HCT116 (cell line): ENCODE data around the gene MVB12A. TPM values are rescaled to one million over a fixed set of nuclear protein-coding genes. Genes with fewer than 3 reads are reported as not detected.

Experiments used
- ATAC-seq: fragments of 200-7000 bp; cut with Tn5 transposase; 2 replicates; pipeline ENCODE4 v1.9.1; 2020; ENCODE audit warnings: mild to moderate bottlenecking, moderate library complexity
- BruUV-seq: library from RNA; stranded (reverse); fragments of 400-500 nt; replicated peaks from 2 replicates; lab custom pipeline; 2021; lab: Mats Ljungman, UMichigan
- CTCF ChIA-PET: fragments of 300-600 bp; sonication (Branson Sonifier 250); formaldehyde crosslinking; loops from one replicate; lab custom pipeline; 2021; ENCODE audit warnings: antibody characterized with exemption; lab: Charles Lee
- POLR2A ChIA-PET: fragments of 300-600, 350-600 bp; sonication (Branson Sonifier 250); formaldehyde crosslinking; loops from one replicate; lab custom pipeline; 2021; ENCODE audit warnings: antibody characterized with exemption; lab: Charles Lee
- RAD21 ChIA-PET, 2 experiments: fragments of 300-600 bp; sonication (Branson Sonifier 250); formaldehyde crosslinking; loops; one replicate each; lab custom pipeline; 2023; ENCODE audit warnings: low total read pairs in 2 of 2; ENCODE audit not compliant: uncharacterized antibody in 2 of 2, unreplicated experiment in 2 of 2, low non-redundant PET in 1 of 2; lab: Charles Lee
- DNase-seq: peaks from one replicate; pipeline ENCODE4 v3.0.0-alpha.2; 2010; ENCODE audit warnings: low read depth, low spot score
- H2AFZ ChIP-seq: fragments of 200-600 bp; shearing (Covaris generic), sonication (generic); 2 replicates; pipeline ENCODE4 v1.6.1; 2017; ENCODE audit warnings: low read depth, mixed run types, mixed read lengths, antibody characterized with exemption, low read length; ENCODE audit not compliant: poor library complexity, severe bottlenecking
- H3K27ac ChIP-seq: 2 replicates; pipeline ENCODE4 v1.5.1; 2012; ENCODE audit warnings: low read depth, low read length
- H3K27me3 ChIP-seq: fragments of 200-600 bp; sonication (generic); 2 replicates; pipeline ENCODE4 v1.6.1; 2016; ENCODE audit warnings: mixed run types, low read length, mixed read lengths; ENCODE audit not compliant: insufficient read depth
- H3K36me3 ChIP-seq, 2 experiments: fragments of 200-500 bp in 1 of 2; fragments of 200-600 bp in 1 of 2; sonication (Bioruptor generic) in 1 of 2; sonication (generic) in 1 of 2; 2 replicates each; pipeline versions ENCODE4 v1.5.1 to v1.6.1; 2014 to 2016; ENCODE audit warnings: low read length in 2 of 2, inconsistent platforms in 1 of 2, mixed read lengths in 1 of 2, mixed run types in 1 of 2; ENCODE audit not compliant: insufficient read depth in 2 of 2, control insufficient read depth in 1 of 2
- H3K4me1 ChIP-seq, 2 experiments: fragments of 200-600 bp in 1 of 2; sonication (generic) in 1 of 2; 2 replicates each; pipeline versions ENCODE4 v1.5.1 to v1.6.1; 2012 to 2017; ENCODE audit warnings: low read length in 2 of 2, inconsistent platforms in 1 of 2, mild to moderate bottlenecking in 1 of 2, mixed read lengths in 1 of 2, mixed run types in 1 of 2, moderate library complexity in 1 of 2; ENCODE audit not compliant: insufficient read depth in 2 of 2, control insufficient read depth in 1 of 2
- H3K4me2 ChIP-seq: fragments of 200-600 bp; sonication (generic); 2 replicates; pipeline ENCODE4 v1.6.1; 2017; ENCODE audit warnings: mixed run types, low read length, mixed read lengths
- H3K4me3 ChIP-seq, 2 experiments: fragments of 200-600 bp in 1 of 2; sonication (generic) in 1 of 2; replicated peaks in 1 of 2; 2 replicates each; pipeline ENCODE4 v1.5.1; 2011 to 2016; ENCODE audit warnings: low read length in 2 of 2, control low read depth in 1 of 2, low read depth in 1 of 2, mild to moderate bottlenecking in 1 of 2, mixed read lengths in 1 of 2, mixed run types in 1 of 2
- H3K79me2 ChIP-seq: fragments of 200-600 bp; sonication (generic); 2 replicates; pipeline ENCODE4 v1.6.1; 2017; ENCODE audit warnings: mild to moderate bottlenecking, mixed run types, low read length, moderate library complexity, mixed read lengths; ENCODE audit not compliant: insufficient read depth
- H3K9ac ChIP-seq: fragments of 200-600 bp; sonication (generic); 2 replicates; pipeline ENCODE4 v1.6.1; 2016; ENCODE audit warnings: low read length, mixed read lengths
- H3K9me2 ChIP-seq: fragments of 200-600 bp; sonication (generic), shearing (Covaris generic); 2 replicates; pipeline ENCODE4 v1.6.1; 2017; ENCODE audit warnings: mixed run types, mild to moderate bottlenecking, moderate library complexity; ENCODE audit not compliant: insufficient read depth
- H3K9me3 ChIP-seq, 2 experiments: fragments of 200-500 bp in 1 of 2; fragments of 200-600 bp in 1 of 2; sonication (Bioruptor generic) in 1 of 2; sonication (generic) in 1 of 2; 2 replicates each; pipeline ENCODE4 v1.6.1; 2014 to 2017; ENCODE audit warnings: low read length in 2 of 2, mixed read lengths in 2 of 2, inconsistent platforms in 1 of 2, low read depth in 1 of 2, mild to moderate bottlenecking in 1 of 2, mixed run types in 1 of 2, moderate library complexity in 1 of 2; ENCODE audit not compliant: control insufficient read depth in 1 of 2, insufficient read depth in 1 of 2
- H4K20me1 ChIP-seq: fragments of 200-600 bp; sonication (generic), shearing (Covaris generic); 2 replicates; pipeline ENCODE4 v1.6.1; 2017; ENCODE audit warnings: mixed run types, mild to moderate bottlenecking, moderate library complexity; ENCODE audit not compliant: insufficient read depth
- ATF3 ChIP-seq: IDR thresholded peaks from 2 replicates; pipeline ENCODE4 v1.6.1; 2012
- CBX3 ChIP-seq: IDR thresholded peaks from 2 replicates; pipeline ENCODE4 v1.6.1; 2012; ENCODE audit warnings: low read depth
- CEBPB ChIP-seq: IDR thresholded peaks from 2 replicates; pipeline ENCODE4 v1.6.1; 2012; ENCODE audit warnings: low read depth
- EGR1 ChIP-seq: IDR thresholded peaks from 2 replicates; pipeline ENCODE4 v1.6.1; 2012; ENCODE audit warnings: low read depth
- EZH2phosphoT487 ChIP-seq: fragments of 200-600 bp; IDR thresholded peaks from 2 replicates; pipeline ENCODE4 v1.6.1; 2018; ENCODE audit warnings: antibody characterized with exemption, borderline replicate concordance
- JUND ChIP-seq: IDR thresholded peaks from 2 replicates; pipeline ENCODE4 v1.6.1; 2012
- MAX ChIP-seq: IDR thresholded peaks from 2 replicates; pipeline ENCODE4 v1.6.1; 2012
- RAD21 ChIP-seq: IDR thresholded peaks from 2 replicates; pipeline ENCODE4 v1.6.1; 2012; ENCODE audit warnings: low read depth, mild to moderate bottlenecking
- REST ChIP-seq: IDR thresholded peaks from 2 replicates; pipeline ENCODE4 v1.6.1; 2012; ENCODE audit warnings: low read depth
- intact Hi-C: fragments of 100-400 bp; cut with micrococcal nuclease; formaldehyde crosslinking; loops from 2 replicates; pipeline ENCODE4 v1.10.0; 2022
- total RNA-seq: library from RNA; stranded (reverse); gene quantifications from one replicate; pipeline ENCODE4 v1.2.1, GENCODE V29; 2021; ENCODE audit not compliant: unreplicated experiment

Gene MVB12A
- total RNA-seq, 1 experiment from 2014 or later = 91.7 TPM

- no peak for TF ChIP-seq ATF3
- no peak for TF ChIP-seq EGR1
- TF ChIP-seq, all 23 proteins: peak for 0
Measured at GRCh38 chr19:17379221-17379631, 40.6 kb upstream of the MVB12A start (continued).

- ChIA-PET POLR2A (interaction anchor here (0.6 to 0.7 kb wide), 2 partner anchors 49 to 101 kb away, joined by 3 to 4 read pairs; no protein-coding TSS in a partner anchor), RAD21 (interaction anchor here in 1 of 2 experiments (0.6 kb wide), 1 partner anchor 22 kb away, joined by 11 read pairs; no protein-coding TSS in a partner anchor), CTCF (no interaction called here)
- no peak overlapping the region for H3K4me3 ChIP-seq
- no peak for ATAC-seq
- DNase-seq = no peak
- H3K27ac ChIP-seq = no peak overlapping the region
- peaks cover 19 to 22% of the 10 kb centered on the region in 2 experiments for H3K4me1 ChIP-seq
- no peaks in the 10 kb centered on the region for H3K79me2 ChIP-seq
- no peaks in the 10 kb centered on the region for H3K9me3 ChIP-seq
- H3K9ac ChIP-seq = no peak overlapping the region
- H3K9me2 ChIP-seq = no peaks in the 10 kb centered on the region
- no peaks in the 10 kb centered on the region for H3K36me3 ChIP-seq
- no peaks in the 10 kb centered on the region for H4K20me1 ChIP-seq
- intact Hi-C loops = no loop called here
- no peaks in the 10 kb centered on the region for H3K27me3 ChIP-seq
- H3K4me2 ChIP-seq = no peak overlapping the region
- H2AFZ ChIP-seq = no peak overlapping the region
- no TSS peak for BruUV-seq
- TF ChIP-seq EZH2phosphoT487 (no peak), ATF3 (no peak), REST (no peak), CEBPB (no peak), JUND (no peak), CBX3 (no peak), MAX (no peak), RAD21 (no peak)
Measured at GRCh38 chr19:17380426-17381138, 39.3 kb upstream of the MVB12A start.
